Measurements from ENCODE around the gene BEND5. TPM values are rescaled to one million over a fixed set of nuclear protein-coding genes. Genes with fewer than 3 reads are reported as not detected.

The BEND5 gene
- total RNA-seq, 4 donors from 2014 or later: 1.5 to 1.9 TPM; not detected in 2

DNA sequence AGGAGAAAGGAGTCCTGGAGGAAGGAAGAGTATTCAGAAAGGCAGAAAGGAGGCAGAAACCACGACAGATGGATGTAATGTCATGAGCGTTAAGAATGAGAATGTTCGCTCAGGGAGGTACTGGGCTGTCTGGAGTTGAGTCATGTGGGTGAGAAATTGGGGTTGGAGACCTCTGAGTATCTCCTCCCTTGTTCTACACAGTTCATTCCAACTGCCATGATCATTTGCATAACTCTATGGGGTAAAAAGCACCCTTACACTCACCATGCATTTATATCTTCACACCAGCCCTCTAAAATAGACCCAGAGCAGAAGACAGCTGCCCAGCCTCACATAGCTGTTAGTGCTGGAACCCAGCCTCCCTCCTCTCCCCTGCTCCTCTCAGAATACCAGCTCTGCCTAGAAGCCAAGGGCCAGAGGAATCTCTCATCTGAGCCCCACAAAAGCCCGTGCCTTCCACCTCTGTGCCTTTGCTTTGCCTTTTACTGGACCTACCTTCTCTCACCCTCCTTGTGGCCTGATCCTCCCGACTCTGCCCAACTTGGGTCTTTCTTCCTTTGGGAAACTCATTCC is 85.2 kb downstream of the BEND5 start:
- no peak overlapping the region for H3K27ac ChIP-seq
- no peaks in the 10 kb centered on the region for H3K9me3 ChIP-seq
- no peak for DNase-seq
- H3K36me3 ChIP-seq: no peaks in the 10 kb centered on the region
- H3K4me1 ChIP-seq: no peaks in the 10 kb centered on the region
- in situ Hi-C loops (cut with MboI; ENCODE audit: low pct_ligation_motif_present in 1 of 4, low pct_unique_long_range_greater_than_20kb in 1 of 4, low sequenced_read_pairs in 3 of 4): loop anchor here in 2 of 4 donors (25.0 kb wide), 1 partner anchor 1646 kb away; no protein-coding TSS in a partner anchor
- no peak for TF ChIP-seq POLR2A (IDR thresholded peaks at IDR 0.05)
- TF ChIP-seq, protein P1, sequence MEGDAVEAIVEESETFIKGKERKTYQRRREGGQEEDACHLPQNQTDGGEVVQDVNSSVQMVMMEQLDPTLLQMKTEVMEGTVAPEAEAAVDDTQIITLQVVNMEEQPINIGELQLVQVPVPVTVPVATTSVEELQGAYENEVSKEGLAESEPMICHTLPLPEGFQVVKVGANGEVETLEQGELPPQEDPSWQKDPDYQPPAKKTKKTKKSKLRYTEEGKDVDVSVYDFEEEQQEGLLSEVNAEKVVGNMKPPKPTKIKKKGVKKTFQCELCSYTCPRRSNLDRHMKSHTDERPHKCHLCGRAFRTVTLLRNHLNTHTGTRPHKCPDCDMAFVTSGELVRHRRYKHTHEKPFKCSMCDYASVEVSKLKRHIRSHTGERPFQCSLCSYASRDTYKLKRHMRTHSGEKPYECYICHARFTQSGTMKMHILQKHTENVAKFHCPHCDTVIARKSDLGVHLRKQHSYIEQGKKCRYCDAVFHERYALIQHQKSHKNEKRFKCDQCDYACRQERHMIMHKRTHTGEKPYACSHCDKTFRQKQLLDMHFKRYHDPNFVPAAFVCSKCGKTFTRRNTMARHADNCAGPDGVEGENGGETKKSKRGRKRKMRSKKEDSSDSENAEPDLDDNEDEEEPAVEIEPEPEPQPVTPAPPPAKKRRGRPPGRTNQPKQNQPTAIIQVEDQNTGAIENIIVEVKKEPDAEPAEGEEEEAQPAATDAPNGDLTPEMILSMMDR (IDR thresholded peaks at IDR 0.05): no peak
- no peak for TF ChIP-seq POLR2AphosphoS5 (IDR thresholded peaks at IDR 0.05)
- no peak for TF ChIP-seq EP300 (IDR thresholded peaks at IDR 0.05; ENCODE audit: low read depth)
- H3K27me3 ChIP-seq: no peaks in the 10 kb centered on the region
- 56 to 68% methylated on average over 5 of the region's 5 CpGs for WGBS, 2 donors (ENCODE audit: low coverage in 1 of 2)
- intact Hi-C loops (cut with DNase I; ENCODE audit: low total_unique reads): no loop called here
- H3K4me3 ChIP-seq: no peak overlapping the region

DNA sequence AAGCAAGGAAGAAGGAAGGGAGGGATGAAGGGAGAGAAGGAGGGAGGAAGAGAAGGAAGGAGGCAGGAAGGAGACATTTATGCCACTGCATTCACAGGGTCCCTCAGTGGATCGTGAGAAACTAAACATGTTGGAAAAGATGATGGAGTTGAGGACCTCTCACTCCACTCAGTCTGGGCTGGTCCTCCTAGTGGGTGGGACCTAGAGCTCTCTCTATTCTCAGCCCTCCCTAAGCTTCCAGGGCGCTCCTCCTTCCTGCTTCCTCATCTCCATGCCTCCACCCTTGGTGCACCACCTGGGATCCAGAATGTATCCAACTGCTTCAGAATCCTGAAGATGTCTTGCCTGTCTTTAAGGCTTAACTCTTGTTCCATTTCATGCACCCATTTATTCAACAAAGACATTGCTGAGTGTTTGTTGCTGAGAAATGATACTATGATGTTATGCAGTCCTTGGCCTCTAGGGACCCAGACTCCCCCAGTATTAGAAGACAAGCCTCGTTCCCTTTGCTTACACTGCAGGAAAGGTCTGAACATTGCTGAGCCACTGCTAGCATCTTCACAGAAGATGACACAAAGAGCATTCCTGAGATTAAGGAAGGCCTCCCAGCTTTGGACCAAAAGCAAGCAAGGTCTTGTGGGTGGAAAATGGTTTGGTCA is 88.5 kb downstream of the BEND5 start:
- Histone ChIP-seq H3K4me1 (no peaks in the 10 kb centered on the region), H3K27me3 (no peaks in the 10 kb centered on the region), H3K9me3 (no peaks in the 10 kb centered on the region), H3K36me3 (no peaks in the 10 kb centered on the region), H3K27ac (no peak overlapping the region), H3K4me3 (no peak overlapping the region)
- no peak for TF ChIP-seq EP300 (IDR thresholded peaks at IDR 0.05; ENCODE audit: low read depth)
- TF ChIP-seq, protein P1 (IDR thresholded peaks at IDR 0.05): peak in 1 of 5 experiments; percentile 8
- 50 to 55% methylated on average over 2 to 3 of the region's 3 CpGs for WGBS, 2 donors (ENCODE audit: low coverage in 1 of 2)
- intact Hi-C loops (cut with DNase I; ENCODE audit: low total_unique reads): no loop called here
- in situ Hi-C loops (cut with MboI; ENCODE audit: low pct_ligation_motif_present in 1 of 4, low pct_unique_long_range_greater_than_20kb in 1 of 4, low sequenced_read_pairs in 3 of 4): loop anchor here in 2 of 4 donors (25.0 kb wide), 1 partner anchor 1649 kb away; no protein-coding TSS in a partner anchor
- no peak for DNase-seq

DNA sequence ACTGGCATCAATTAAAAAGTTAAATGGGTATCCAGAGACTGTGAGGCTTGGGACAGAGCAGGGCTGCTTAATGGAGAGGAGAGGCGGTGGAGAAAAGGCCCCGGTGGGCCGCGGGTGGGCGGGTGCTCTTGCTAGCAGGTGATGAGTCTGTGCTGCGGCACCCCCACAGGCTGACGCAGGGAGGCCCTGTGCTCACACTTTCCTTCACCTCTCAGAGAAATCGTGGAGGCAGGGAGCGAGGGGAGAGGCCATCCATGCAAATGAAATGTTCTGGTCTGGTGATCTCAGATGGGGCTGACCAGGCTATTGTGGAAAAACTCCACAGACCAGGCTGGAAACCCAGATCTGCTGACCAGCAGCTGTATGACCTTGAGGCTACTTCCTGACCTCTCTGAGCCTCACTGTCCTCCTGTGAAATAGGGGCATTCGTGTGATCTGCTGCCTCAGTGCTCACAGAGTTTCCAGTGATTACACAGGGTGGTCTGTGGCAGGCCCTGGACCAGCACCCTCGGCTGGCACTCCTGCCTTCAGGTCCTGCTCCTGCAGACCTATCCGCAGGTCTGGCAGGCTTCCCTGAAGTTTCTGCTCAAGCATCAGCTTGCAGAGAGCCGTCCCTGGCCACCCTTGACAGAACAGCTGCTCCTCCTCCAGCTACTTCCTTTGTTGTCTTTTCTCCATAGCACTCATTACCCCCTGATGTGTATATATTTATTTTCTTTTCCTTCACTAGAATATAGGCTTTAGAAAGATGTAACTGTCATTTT is 89.2 kb downstream of the BEND5 start:
- Histone ChIP-seq H3K36me3 (no peaks in the 10 kb centered on the region), H3K4me1 (no peaks in the 10 kb centered on the region), H3K27ac (no peak overlapping the region), H3K9me3 (no peaks in the 10 kb centered on the region), H3K27me3 (no peaks in the 10 kb centered on the region), H3K4me3 (no peak overlapping the region)
- WGBS, 2 donors (ENCODE audit: low coverage in 1 of 2): 71 to 83% methylated on average over 10 to 13 of the region's 13 CpGs
- in situ Hi-C loops (cut with MboI; ENCODE audit: low pct_ligation_motif_present in 1 of 4, low pct_unique_long_range_greater_than_20kb in 1 of 4, low sequenced_read_pairs in 3 of 4) (loop anchor here in 2 of 4 donors (25.0 kb wide), 1 partner anchor 1650 kb away; no protein-coding TSS in a partner anchor), intact Hi-C loops (cut with DNase I; ENCODE audit: low total_unique reads) (no loop called here)
- no peak for DNase-seq
- no peak for TF ChIP-seq EP300 (IDR thresholded peaks at IDR 0.05; ENCODE audit: low read depth)

DNA sequence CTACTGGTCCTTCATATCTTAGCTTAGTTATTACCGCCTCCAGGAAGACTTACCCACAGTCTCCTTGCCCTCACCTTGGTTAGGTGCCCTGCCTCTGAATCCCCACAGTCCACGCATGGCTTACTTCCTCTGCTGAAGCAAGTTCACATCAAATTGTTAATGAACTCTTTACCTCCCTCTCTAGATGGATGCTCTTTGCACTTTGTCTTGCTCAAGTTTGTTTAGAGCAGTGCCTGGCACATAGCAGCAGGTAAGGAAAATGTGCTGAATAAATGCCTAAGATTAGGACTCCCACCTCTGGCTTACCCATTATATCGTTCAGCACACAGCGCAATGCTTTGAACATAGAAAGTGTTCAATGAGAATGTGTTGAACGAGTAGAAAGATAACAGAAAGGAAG is 90.5 kb downstream of the BEND5 start:
- WGBS, 2 donors (ENCODE audit: low coverage in 1 of 2): 85 to 94% methylated on average over 4 to 5 of the region's 5 CpGs
- Histone ChIP-seq H3K9me3 (no peaks in the 10 kb centered on the region), H3K27ac (no peak overlapping the region), H3K36me3 (no peaks in the 10 kb centered on the region), H3K4me1 (no peaks in the 10 kb centered on the region), H3K4me3 (no peak overlapping the region), H3K27me3 (no peaks in the 10 kb centered on the region)
- no peak for DNase-seq
- intact Hi-C loops (cut with DNase I; ENCODE audit: low total_unique reads): no loop called here
- TF ChIP-seq POLR2A (IDR thresholded peaks at IDR 0.05) (no peak), POLR2AphosphoS5 (IDR thresholded peaks at IDR 0.05) (no peak), EP300 (IDR thresholded peaks at IDR 0.05; ENCODE audit: low read depth) (no peak)
- TF ChIP-seq, protein P1 (IDR thresholded peaks at IDR 0.05): no peak
- in situ Hi-C loops (cut with MboI; ENCODE audit: low pct_ligation_motif_present in 1 of 4, low pct_unique_long_range_greater_than_20kb in 1 of 4, low sequenced_read_pairs in 3 of 4): loop anchor here in 2 of 4 donors (25.0 kb wide), 1 partner anchor 1651 kb away; no protein-coding TSS in a partner anchor

All from transverse colon (tissue), 4 donors.